HFFc6 (cell line): ENCODE data around the gene STX16. TPM values are rescaled to one million over a fixed set of nuclear protein-coding genes. Genes with fewer than 3 reads are reported as not detected.

Experiments
- DNase-seq: peaks from one replicate; pipeline ENCODE4 v3.0.0-alpha.2; 2018
- H3K27ac Mint-ChIP-seq: 2 replicates; pipeline ENCODE4 v1.8.0; 2020; ENCODE audit warnings: mild to moderate bottlenecking, mixed read lengths
- H3K27me3 Mint-ChIP-seq: 2 replicates; pipeline ENCODE4 v1.8.0; 2021; ENCODE audit warnings: mild to moderate bottlenecking, moderate library complexity, mixed read lengths; ENCODE audit not compliant: insufficient read depth
- H3K36me3 Mint-ChIP-seq: 2 replicates; pipeline ENCODE4 v1.8.0; 2021; ENCODE audit warnings: low read depth, mixed read lengths
- H3K4me1 Mint-ChIP-seq: 2 replicates; pipeline ENCODE4 v1.8.0; 2020; ENCODE audit warnings: low read depth, mixed read lengths
- H3K4me3 Mint-ChIP-seq: 2 replicates; pipeline ENCODE4 v1.8.0; 2020; ENCODE audit warnings: mild to moderate bottlenecking, moderate library complexity, mixed read lengths
- H3K9me3 Mint-ChIP-seq: 2 replicates; pipeline ENCODE4 v1.8.0; 2020; ENCODE audit warnings: mild to moderate bottlenecking, mixed read lengths
- total RNA-seq, 6 experiments: library from RNA; stranded (reverse); fragmentation: NEBNext Ultra II Directional; extraction: Animal tissue kit (Norgen Biotek cat#: 25700); gene quantifications; 2 replicates in 1 of 6; 3 replicates in 5 of 6; pipeline ENCODE4 v1.2.3, GENCODE V29; 2021
- TF ChIP-seq, protein P1 (sequence below): fragments of 200-600 bp; sonication (generic); IDR thresholded peaks from 2 replicates; pipeline ENCODE4 v1.5.0; 2021; ENCODE audit warnings: antibody characterized with exemption, mild to moderate bottlenecking

The STX16 gene
- total RNA-seq, 6 experiments from 2014 or later, result 44.4 to 51.8 (median 48.3) TPM

DNA sequence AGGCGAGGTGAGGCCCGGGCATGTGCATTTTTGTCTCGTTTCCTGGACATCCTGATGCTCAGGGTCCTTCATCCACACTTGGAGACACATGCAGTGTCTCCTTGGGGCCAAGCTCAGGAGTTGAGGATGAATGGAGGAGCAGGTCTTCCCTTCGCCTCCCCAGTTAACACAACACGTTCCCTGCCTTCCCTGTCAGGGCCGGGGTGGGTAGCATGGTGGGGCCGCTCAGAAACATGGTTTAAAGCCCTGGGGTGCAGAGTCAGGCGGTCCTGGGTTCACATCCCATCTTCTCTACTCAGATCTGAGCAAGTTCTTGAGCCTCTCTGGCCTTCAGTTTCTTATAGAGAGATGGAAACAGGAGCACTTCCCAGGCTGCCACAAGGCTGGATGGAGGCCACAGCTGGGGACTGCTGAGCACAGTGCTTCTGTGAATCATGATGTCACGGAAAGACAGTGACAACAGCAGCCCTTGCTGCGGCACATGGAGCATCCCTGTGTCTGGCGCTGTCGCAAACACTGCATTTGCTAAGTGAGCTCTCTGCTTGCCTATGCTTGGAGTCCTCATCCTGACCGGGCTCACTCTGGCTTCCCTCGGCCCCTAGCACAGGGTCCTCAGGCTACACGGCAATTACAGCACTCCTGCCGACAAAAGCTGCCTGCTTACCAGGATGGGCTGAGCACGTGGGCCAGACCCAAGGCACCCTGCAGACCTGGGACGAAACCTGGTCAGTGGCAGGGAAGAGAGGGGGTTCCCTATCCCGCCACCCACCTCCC is 45.6 kb upstream of the STX16 start:
- DNase-seq, result no peak
- no peaks in the 10 kb centered on the region for H3K36me3 Mint-ChIP-seq
- no peak overlapping the region for H3K4me3 Mint-ChIP-seq
- TF ChIP-seq, protein P1, sequence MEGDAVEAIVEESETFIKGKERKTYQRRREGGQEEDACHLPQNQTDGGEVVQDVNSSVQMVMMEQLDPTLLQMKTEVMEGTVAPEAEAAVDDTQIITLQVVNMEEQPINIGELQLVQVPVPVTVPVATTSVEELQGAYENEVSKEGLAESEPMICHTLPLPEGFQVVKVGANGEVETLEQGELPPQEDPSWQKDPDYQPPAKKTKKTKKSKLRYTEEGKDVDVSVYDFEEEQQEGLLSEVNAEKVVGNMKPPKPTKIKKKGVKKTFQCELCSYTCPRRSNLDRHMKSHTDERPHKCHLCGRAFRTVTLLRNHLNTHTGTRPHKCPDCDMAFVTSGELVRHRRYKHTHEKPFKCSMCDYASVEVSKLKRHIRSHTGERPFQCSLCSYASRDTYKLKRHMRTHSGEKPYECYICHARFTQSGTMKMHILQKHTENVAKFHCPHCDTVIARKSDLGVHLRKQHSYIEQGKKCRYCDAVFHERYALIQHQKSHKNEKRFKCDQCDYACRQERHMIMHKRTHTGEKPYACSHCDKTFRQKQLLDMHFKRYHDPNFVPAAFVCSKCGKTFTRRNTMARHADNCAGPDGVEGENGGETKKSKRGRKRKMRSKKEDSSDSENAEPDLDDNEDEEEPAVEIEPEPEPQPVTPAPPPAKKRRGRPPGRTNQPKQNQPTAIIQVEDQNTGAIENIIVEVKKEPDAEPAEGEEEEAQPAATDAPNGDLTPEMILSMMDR, result no peak
- H3K27ac Mint-ChIP-seq, result no peak overlapping the region
- H3K9me3 Mint-ChIP-seq, result peaks cover 4% of the 10 kb centered on the region; the same call in 1 of the 2 replicates
- H3K4me1 Mint-ChIP-seq, result peaks cover 13% of the 10 kb centered on the region
- peaks cover 3% of the 10 kb centered on the region; the same call in 1 of the 2 replicates for H3K27me3 Mint-ChIP-seq

DNA sequence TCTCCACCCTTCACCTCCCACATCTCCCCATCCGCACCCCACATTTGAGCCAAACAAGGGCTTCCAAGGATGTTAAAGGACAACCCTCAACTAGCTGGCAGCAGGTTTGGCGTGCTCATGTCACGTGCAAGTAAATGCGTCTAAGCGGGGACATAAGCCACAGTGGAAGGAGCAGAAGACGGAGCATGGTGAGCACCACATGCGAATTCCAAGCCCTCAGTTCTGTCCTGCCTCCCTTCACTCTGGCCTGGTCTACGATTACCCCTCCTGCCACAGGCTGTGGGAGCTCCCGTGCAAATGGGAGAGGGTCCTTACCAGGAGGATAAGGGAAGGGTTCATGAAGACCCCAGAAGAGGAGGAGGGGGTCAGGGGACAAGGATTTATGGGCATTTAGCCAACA is 44.9 kb upstream of the STX16 start:
- peaks cover 4% of the 10 kb centered on the region; the same call in 1 of the 2 replicates for H3K9me3 Mint-ChIP-seq
- no peaks in the 10 kb centered on the region for H3K36me3 Mint-ChIP-seq

DNA sequence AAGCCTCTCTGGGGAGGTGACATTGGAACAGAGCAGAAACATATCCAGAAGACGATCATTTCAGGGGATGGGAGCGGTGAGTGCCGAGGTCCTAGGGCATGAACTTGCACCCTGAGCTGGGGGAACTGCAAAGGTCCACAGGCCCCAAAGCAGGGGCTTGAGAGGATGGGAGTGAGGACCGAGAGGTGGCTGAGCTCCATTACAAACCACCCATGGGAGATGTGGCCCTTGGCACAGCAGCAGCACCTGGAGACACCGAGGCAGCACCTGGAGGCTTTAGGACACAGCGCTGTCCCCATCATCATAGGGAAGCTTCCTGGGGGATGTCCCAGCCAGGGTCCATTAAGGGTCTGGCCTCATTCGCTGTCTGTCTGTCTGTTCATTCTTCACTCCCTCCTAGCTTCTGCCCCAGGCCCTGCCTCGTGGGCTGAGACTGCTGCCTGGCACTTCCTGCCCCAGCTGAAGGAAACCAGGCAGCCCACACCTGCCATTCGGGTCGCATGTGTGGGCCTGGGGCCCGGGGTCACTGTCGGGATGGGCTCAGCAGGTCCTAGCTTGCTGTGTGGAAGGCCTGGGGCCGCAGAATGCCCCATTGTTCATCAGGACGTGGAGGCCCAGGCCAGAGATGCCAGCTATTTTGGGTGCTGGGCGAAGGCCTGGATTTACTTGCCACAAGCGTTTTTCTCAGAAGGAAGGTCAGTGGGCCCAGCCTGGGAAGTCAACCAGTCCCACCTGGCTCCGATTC is 42.8 kb upstream of the STX16 start:
- Mint-ChIP-seq H3K27ac (no peak overlapping the region), H3K27me3 (peaks cover 3% of the 10 kb centered on the region; the same call in 1 of the 2 replicates), H3K4me3 (no peak overlapping the region), H3K9me3 (peaks cover 4% of the 10 kb centered on the region; the same call in 1 of the 2 replicates), H3K36me3 (no peaks in the 10 kb centered on the region), H3K4me1 (peaks cover 11% of the 10 kb centered on the region)
- TF ChIP-seq, protein P1, result no peak
- DNase-seq, result no peak

More for the DNA sequence above, 44.9 kb upstream of the STX16 start:
- Mint-ChIP-seq H3K4me1 (peaks cover 13% of the 10 kb centered on the region), H3K27ac (no peak overlapping the region), H3K4me3 (no peak overlapping the region), H3K27me3 (peaks cover 3% of the 10 kb centered on the region; the same call in 1 of the 2 replicates)
- TF ChIP-seq, protein P1, result no peak
- no peak for DNase-seq

DNA sequence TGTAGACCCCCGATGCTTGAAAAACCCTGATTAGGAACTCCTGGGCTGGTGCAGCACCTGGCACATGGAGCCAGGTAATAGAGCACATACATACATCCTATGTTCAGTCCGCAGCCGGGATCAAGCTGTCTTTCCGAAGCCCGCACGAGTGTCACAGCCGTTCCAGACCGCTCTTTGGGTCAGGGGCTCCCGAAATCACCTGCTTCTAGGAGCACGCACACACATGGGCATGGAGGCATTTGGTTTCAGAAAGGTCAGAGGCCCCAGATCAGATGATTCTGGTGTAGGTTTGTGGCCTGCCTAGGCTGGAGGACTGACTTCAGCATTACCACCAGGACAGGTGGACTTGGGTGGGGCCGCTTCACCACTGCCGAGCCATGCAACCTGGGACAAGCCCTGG is 42.1 kb upstream of the STX16 start:
- peaks cover 3% of the 10 kb centered on the region; the same call in 1 of the 2 replicates for H3K27me3 Mint-ChIP-seq

DNA sequence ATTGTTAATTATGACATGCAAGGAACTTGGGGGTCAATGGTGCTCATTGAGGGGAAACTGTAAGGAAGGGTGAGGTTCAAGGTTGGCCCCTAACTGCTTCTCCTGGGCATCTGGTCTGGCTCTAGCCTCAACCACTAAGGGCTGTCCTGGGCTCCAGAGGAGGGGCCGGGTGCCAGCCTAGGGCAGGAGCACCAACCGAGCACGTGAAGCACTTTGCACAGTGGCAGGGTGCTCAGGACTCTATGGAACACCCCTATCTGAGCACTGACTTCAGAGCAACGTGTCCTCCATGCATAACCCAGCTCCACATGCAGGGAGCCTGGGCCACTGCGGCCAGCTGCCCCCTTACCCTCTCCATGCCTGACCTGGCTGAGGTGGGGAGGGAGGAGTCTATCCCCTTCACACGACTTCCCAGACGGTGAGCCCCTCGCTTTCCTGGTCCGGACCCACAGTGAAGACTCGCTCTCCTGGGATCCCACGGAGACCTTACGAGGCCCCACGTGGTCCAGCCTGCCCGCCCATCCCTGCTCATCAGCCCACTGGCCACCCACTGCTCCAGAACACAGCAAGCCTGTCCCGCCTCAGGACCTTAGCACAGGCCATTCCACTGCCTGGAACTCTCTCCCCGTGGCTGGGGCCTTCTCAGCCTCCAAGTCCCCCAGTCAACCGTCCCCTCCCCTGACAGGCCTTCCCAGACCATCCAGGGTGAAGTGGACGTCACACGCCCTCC is 40.8 kb upstream of the STX16 start:
- TF ChIP-seq, protein P1, result no peak
- peaks cover 3% of the 10 kb centered on the region; the same call in 1 of the 2 replicates for H3K27me3 Mint-ChIP-seq

More for the DNA sequence above, 42.1 kb upstream of the STX16 start:
- Mint-ChIP-seq H3K4me3 (no peak overlapping the region), H3K9me3 (no peaks in the 10 kb centered on the region), H3K27ac (no peak overlapping the region), H3K4me1 (peaks cover 4% of the 10 kb centered on the region), H3K36me3 (no peaks in the 10 kb centered on the region)
- DNase-seq, result no peak
- TF ChIP-seq, protein P1, result no peak

More for the DNA sequence above, 40.8 kb upstream of the STX16 start:
- no peaks in the 10 kb centered on the region for H3K4me1 Mint-ChIP-seq
- H3K27ac Mint-ChIP-seq, result no peak overlapping the region
- no peaks in the 10 kb centered on the region for H3K9me3 Mint-ChIP-seq
- DNase-seq, result no peak
- no peak overlapping the region for H3K4me3 Mint-ChIP-seq
- H3K36me3 Mint-ChIP-seq, result no peaks in the 10 kb centered on the region
